Loucy (cell line): ENCODE measurements around the gene NRG3.

Source experiments
- EZH2phosphoT487 ChIP-seq: fragments of 200-600 bp; IDR thresholded peaks from 2 replicates; pipeline ENCODE4 v1.6.1; 2018; ENCODE audit warnings: antibody characterized with exemption, mild to moderate bottlenecking, moderate library complexity, borderline replicate concordance
- TF ChIP-seq, protein P1 (sequence below): fragments of 200-600 bp; sonication (generic); conservative IDR thresholded peaks from 2 replicates; pipeline ENCODE4 v1.5.1; 2014; ENCODE audit warnings: mild to moderate bottlenecking, antibody characterized with exemption, low read length

DNA sequence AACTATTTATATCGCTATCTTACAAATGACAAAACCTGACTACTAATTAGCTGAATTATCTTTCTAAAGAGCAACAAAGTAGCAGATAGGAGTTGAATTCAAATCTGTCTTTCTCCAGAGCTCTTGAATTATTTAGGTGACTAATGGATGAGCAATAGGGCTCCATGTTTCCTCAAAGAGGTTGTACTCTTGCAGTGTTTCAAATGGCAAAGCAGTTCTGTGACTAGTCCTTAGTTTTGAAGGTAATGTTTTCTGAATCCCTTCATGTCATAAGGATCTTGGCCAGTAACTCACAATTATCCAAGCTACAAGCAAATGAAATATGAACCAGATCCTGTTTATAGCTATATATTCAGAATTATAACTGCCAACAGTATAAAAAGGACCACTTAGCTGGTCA is 999.7 kb downstream of the NRG3 start:
- TF ChIP-seq, protein P1, sequence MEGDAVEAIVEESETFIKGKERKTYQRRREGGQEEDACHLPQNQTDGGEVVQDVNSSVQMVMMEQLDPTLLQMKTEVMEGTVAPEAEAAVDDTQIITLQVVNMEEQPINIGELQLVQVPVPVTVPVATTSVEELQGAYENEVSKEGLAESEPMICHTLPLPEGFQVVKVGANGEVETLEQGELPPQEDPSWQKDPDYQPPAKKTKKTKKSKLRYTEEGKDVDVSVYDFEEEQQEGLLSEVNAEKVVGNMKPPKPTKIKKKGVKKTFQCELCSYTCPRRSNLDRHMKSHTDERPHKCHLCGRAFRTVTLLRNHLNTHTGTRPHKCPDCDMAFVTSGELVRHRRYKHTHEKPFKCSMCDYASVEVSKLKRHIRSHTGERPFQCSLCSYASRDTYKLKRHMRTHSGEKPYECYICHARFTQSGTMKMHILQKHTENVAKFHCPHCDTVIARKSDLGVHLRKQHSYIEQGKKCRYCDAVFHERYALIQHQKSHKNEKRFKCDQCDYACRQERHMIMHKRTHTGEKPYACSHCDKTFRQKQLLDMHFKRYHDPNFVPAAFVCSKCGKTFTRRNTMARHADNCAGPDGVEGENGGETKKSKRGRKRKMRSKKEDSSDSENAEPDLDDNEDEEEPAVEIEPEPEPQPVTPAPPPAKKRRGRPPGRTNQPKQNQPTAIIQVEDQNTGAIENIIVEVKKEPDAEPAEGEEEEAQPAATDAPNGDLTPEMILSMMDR = no peak
- TF ChIP-seq EZH2phosphoT487 = no peak
